ENCODE data around the gene FAIM2.
"Not testable (repeated sequence)": the region's sequence is repeated elsewhere in the genome, so short reads cannot be mapped to it uniquely, and the experiment has no call there.

Gene FAIM2

DNA sequence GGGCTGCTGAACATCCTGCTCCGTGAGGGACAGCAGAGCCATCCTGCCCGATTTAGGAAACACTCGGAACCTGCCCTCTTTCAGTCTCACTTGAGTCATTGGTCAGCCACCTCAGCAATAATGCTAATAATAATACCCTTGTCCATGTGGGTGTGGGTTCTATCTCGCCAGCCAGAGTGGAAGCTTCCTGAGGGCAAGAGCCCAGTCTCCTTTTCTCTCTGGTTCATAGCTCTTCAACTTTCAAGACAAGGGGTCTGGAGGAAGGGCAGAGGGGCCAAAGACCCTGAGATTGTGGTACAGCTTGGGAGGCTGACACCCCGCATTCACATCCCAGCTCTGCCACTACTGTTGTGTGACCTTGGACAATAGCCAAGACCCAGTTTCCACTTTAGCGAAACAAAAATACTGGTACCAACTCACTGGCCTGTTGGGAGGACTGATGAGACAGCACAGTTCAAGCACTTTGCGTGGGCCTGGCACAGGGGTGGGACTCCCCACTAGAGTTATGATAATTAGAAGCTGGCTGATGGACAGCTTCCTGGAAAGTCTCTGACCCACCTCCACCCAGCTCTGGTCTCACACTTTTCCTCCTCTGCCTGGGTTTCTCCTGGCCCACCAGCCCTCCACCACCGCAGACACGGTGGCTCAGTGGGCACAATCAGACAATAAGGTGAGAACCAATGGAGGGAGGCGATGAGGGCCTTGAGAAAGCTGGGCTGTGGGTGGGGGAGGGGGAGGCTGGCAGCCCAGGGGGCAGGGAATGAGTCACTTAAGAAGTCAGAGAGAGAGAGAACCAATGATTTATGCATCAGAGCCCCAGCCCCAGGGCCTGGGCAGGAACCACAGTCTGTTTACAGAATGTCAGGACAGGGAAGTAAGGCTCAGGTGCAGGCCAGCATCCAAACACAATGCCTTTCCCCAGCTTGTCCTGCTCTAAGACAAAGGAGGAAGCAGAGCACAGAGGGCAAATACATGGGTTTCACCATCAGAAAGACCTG is 9.6 kb downstream of the FAIM2 start:
- no peak for DNase-seq (ENCODE audit: low spot score)

DNA sequence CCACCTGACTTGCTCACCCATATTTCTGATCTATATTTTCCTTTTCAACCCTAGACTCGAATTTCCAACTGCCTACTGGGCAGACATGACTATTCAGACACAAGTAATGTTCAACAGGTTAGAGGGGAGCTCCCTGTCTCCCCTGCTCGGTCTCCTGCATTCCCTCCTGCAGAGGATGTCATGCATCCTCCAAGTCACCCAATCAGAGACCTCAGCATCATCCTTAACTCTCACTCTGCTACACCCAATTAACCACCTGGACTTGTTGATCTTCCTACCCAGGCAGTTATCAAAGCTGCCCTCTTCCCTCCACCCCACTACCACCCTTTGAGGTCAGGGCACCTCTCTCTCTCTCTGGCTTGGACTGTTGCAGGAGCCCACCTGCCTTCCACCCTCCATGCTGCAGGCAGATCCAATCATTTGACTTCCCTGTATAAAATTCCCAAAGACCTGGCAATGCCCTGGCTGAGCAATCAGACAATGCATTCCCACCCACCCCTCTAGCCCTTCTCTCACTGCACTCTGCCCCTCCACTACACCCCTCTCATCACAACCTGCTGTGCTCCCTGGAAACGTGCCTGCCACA is 10.9 kb downstream of the FAIM2 start:
- no peak for DNase-seq (ENCODE audit: low spot score)

DNA sequence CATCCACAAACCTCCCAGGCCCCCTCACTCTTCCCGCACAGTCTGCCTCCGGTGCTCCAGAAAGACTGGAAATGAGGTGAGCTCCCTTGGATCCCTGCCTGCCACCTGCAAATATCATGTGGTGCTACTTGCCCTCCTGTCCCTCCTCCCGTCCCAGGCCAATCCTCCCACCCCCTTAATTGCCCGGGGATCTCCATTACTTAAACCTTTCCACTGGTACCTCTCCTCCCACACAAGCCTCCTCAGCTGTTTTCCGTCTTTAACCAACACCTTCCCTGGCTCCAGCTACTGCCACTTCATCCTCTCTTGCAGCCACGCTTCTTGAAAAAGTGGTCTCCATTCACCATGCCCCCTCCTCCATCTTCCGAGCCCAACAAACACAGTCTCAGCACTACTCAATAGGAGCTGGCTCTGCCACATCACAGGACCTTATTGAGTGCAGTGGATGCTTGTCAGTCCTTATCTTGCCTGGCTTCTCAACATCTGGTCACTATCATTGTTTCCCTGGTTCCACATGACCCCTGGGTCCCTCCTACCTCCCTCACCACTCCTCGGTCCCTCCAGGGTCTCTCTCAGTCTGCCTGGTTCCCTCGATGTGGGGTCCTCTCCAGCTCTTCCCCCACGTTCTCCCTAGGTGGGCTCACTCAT is 11.5 kb downstream of the FAIM2 start:
- DNase-seq (ENCODE audit: low spot score): no peak

DNA sequence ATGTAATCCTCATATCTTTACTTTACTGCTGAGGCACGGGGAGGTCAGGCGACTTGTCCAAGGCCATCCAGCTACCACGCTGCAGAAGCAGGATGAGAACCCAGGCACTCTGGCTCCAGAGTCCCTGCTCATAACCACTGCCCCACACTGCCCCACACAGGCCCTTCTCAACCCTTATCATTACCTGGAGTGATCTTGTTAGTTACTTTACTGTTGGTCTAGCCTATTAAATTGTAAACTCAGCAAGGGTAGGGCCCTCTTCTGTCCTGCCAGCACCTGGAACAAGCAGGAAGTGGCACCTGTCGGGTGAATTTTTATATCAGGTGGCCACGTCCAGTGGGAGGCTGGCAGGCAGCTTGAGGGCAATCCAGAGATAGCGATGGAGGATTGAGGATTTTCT is 12.2 kb downstream of the FAIM2 start:
- DNase-seq (ENCODE audit: low spot score): no peak

DNA sequence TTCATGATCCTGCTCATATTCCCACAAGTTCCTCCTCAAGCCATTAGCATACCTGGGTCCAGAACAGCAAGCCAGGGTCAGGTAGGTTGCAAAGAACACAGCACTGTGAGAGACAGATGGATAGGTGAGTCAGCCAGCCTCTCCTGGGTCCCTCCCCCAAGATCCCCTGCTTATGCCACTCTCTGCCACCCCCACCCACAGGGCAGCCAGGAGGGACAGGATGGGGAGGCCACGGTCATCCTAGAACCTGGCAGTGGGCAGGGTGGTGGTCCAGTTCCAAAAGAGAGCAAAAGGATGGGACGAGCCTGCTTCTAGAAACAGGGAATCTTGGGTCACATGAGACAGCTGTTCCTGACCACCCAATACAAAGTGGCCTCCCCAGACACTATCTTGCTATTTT is 12.7 kb downstream of the FAIM2 start:
- DNase-seq (ENCODE audit: low spot score): no peak

DNA sequence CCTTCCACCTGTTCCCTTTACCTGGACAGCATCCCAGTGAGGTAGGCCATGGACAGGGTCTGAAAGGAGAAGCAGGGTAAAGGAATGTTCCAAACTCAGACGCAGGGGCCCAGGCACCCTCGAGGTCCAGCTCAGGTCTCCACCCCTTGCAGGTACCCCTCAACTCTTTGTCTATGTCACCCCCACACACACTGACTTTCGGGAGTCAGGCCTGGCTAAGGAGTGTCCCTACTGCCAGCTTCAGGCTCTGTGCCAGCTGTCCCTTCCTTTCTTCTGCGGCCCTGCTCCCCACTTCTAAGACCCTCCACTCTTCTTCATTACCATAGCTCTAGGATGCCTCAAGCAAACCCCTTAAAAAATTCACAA is 13.6 kb downstream of the FAIM2 start:
- no peak for DNase-seq (ENCODE audit: low spot score)

DNA sequence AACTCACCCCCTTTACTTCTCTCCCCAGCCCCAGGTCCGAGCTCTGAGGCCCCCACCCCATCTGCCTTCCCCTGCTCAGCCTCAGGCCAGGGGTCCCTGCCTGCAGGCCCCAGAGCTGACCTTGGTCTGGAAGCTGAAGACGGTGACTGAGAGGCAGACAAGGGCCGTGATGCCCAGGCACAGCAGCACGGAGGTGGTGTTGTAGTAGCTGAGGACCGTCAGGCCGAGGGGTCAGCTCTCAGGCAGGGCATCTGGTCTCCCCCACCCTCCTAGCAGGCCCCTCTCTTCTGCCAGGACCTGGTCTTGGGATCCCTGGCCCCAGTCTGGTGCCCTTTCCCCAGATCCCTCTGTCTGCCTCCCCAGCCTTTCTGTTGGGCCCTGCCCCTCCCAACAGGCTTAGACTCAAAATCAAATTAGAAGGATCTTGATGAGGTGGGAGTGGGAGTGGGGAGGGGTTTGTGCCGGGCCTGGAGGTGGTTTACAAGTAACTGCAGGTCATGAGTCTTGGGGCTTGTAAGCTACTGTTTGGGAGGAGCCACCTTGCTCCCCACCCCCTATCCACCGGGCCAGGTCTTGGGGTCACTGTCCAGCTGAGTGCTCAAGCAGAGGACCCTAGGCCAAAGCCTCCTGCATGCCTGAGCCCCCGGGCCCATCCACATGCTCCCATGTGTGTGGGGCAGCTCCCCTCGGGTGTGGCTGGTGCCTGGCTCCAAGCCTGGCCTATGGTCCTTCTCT is 14.2 kb downstream of the FAIM2 start:
- no peak for DNase-seq (ENCODE audit: low spot score)

DNA sequence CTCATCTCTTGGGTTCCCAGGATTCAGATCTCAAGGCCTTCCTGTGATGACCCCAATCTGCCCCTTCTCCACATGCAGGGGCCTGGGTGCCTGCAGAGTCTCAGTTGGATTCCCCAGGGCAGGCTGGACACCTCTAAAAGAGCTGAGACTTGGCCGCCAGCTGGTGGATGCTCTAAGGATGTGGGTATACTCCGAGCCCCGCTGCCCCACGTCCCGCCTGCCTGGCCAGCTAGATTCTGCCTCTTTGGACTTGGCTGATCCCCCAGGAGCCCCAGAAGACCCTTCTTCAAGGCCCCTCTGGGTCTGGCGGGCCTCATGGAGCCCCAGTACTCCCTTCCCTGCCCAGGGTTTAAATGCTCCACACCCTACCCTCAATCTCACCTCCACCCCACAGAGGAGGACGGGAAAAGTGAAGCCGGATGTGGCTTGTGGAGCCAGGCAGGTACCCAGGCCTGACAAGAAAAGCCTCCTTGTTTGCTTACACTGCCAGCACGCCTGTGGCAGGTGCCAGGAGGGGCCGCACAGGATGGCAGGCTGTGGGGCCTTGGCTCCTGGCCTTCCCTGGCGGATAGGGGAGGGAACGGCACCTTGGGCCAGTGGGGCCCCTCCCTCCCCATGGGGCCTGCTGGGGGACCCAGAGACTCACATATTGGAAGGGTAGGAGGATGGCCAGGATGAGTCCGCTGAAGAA is 15.1 kb downstream of the FAIM2 start:
- DNase-seq (ENCODE audit: low spot score): no peak

DNA sequence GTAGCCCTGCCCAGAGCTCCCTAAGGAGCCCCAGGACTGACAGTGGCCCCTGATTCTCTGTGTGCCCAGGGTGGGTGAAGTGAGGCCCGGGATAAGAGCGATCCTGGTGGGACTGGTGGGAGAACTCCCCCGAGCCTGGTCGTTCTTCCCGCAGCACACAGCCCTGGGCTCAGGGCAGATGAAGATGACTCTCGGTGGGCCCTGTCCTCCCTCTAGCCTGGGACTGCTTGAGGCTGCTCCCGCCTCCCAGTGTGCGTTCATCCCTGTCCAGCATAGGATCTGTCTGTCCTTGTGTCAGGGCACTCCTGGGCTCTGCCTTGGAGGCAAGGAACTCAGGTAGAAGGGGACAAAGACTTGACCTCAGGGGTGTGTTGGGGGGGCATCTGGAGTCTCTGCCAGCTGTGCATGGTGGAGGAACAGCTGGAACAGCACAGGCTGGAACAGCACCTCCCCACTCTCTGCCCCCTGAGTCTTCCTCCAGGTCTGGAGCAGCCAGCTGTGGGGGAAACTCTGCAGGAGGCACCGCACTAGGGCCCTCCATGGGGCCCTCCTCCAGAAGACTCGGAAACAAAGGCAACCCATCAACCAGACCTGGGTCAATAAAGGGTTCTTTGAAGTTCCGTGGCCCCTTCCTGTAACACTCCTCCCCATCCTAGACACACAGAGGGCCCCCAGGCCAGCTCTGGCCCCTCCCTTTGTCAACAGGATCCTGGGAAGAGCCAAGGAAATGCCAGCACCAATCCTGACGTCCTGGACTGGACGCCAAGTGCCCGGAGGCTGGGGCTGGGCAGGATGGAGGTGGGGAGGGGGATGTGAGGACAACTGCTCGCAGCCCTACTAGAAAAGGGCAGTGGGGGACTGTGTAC is 15.9 kb downstream of the FAIM2 start:
- no peak for DNase-seq (ENCODE audit: low spot score)

DNA sequence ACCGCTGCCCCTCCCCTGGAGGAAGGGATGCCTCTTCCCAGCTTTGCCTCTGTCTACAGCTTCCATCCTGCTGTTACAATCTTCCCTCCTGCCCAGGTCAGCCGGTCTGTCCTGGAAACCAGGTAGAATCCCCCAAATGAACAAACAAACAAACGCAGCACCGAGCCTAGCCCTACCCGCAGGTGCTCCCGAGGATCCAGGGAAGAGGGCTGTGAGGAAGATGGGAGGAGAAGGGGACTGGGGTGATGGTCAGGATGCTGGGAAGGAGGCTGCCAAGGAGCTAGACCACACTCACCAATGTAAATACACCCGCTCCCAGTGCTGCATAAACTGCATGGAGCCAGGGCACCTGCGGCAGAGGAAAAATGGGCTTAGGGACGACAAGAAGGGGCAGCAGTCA is 16.6 kb downstream of the FAIM2 start:
- DNase-seq (ENCODE audit: low spot score): no peak

DNA sequence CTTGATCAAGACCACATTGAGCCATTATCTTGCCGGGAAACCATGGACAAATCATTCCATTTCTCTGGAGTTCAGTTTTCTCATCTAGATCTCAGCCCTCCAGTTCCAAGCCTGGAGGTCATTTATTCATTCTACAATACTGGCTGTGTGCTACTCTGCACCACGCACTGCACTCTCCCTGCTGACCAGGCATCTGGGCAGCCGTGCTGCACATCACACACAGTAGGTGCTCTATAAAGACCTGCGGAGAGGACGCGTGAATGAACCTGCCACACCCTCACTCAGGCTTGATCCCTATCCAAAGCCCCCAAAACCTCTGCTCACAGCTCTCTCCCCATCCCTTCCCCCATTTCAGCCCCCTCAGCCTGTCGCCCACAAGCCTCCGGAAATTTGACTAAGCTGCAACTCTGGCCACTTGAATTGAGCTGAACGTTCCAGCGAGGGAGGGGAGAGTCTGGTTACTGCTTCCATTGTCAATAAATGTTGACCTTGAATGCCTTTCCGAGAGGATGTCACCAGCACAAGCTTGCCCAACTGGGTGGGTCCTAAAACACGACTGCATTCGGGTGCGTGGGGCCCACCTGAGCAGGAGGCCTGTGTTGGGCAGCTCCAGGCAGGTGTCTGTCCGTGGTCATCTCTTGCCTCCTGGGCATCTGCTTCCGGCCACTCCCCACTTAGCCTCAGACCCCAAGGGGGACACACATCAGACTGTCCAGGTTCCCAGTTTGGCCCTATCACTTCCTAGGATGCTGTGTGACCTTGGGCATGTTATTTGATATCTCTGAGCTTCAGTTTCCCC is 17.8 kb downstream of the FAIM2 start:
- no peak for DNase-seq (ENCODE audit: low spot score)

DNA sequence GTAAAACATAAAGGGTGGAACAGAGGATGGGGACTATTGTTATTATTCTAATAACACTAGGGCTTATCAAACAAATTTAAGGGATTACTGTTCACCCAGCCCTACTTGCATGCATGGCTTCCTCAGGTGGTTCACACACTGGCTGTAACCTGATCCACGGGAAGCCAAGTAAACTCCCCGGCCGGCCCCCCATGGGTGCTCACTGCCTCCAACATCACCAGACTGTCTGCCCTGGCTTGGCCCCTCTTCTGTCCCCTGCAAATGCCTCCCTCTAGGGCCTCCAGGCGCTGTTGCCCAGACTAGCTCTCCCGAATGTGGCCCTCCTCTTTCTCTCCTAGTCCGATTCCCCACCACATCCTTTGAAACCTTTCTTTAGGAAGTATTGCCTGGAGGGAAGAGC is 18.6 kb downstream of the FAIM2 start:
- DNase-seq (ENCODE audit: low spot score): no peak

DNA sequence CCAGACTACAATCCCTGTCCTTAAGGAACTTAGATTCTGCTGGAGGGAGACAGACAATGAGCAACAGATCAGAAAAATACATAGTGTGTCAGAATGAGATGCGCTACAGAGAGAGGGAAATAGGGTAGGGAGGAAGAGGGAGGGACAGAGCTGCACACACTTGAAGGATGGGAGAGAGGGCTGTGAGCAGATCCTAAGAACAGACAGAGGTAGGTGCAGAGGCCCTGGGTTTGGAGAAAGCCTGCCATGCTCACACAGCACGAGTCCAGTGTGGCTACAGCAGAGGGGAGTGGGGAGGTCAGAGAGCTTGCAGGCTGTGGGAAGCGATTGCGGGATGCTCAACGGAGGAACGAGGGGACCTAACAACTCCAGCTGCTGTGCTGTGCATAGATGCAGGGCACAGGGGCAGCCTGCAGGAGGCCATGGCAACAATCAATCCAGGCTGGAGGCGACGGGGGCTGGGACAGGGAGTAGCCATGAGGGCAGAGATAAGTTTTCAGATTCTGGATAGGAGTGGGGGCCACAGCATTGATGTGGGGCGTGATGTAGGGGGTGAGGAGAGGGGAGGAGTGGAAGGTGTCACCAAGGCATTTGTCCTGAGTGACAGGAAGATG is 20.7 kb downstream of the FAIM2 start:
- no peak for DNase-seq (ENCODE audit: low spot score)

DNA sequence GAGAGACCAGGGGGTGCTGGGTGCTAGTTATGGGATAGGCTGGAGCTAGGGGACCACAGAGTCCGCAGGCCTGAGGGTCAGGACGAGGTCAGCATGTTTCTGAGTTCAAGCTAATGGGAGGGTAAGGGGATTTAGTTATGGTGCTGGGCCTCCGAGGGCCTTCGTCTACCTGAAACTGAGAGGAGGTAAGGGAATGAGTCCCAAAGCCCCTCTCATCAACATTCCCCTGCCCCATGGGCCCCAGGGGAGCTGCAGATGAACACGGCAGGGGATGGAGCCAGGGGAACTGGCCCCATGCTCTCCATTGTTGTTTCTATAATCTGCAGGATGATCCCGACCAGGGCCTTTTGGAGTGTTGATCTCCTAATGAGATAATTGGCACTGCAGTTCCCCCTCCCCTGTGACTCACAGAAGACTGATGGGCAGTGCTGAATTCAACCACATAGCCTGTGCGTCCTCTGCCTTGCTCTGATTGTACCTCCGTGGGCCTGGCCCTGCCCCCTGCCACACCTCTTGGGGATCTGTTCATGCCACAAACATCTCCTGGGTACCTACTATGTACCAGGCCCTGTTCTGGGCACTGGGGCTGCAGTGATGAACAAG is 21.4 kb downstream of the FAIM2 start:
- no peak for DNase-seq (ENCODE audit: low spot score)

DNA sequence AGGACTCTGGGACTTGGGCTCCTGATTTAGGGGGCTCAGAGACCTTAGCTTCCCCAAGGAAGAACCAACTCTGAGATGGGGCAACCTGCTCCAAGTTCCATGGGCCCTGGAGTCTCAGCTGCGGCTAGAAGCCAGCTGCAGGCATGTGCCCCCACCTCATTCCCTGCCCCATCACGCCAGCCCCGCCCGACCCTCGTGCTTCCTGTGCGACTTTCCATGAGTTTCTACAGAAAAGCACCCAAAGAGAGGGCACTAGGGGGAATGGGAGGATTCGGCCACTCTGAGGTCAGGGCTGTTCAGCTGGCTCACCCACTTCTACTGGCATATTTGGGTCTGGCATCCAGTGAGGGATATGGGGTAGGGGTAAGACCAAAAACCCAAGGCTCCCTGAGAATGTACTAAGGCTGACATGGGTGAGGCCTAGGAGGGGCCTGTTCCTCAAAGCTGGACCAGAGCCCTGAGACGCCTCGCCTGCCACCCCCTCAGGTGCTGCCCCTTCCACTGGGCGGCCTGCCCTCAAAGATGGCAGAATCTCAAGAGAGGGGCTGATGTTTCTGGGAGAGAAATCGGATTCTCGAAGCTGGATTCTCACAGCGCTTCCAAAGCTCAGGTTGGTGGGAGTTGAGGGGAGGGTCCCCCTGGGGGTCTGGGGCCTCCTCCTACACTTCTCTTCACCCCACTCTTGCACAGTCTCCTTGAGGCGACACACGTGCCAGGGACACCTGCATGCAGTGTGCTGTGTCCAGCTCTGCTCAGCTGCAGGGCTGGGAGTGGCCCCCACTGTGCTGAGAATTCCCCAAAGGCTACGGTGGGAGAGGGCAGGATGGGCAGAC is 22.1 kb downstream of the FAIM2 start:
- DNase-seq (ENCODE audit: low spot score): no peak

DNA sequence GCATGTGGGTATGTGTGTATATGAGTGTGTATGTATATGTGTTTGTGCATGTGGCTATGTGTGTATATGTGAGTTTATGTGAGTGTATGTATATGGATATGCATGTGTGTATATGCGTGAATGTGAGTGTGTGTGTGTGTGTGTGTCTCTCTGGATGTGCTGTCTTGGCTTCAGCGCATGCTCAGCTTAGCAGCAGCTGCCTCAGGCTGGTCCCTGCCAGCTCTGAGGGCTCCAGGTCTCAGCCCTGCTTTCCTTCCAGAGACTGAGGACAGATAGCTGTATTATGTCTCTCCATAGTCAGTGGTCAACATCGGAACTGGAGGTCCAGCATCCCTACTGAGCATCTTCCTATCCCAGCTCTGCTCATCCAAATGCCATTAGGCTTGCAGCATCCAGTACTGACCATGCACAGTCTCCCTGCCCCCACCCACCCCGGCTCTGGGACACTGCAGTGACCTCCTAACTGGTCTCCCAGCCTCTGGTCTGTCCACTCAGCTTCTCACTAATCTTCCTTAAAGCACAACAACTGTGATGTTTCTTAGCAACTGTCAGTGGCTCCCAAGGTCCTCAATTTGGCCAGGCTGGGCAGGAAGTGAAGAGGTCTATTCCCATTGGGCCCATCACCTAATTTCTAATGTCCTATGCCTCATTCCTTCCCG is 22.8 kb downstream of the FAIM2 start:
- no peak for DNase-seq (ENCODE audit: low spot score)

DNA sequence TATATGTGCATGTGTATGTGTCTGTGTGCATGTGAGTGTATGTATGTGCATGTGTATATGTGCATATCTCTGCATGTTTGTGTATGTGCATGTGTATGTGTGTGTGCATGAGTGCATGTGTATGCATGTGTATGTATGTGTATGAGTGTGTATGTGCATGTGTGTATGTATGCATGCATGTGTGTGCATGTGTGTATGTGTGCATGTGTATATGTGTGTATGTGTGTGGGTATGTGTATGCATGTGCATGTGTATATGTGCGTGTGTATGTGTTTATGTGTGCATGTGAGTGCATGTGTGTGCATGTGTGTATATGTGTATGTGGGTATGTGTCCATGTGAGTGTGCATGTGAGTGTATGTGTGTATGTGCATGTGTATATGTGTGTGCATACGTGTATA is 24.6 kb downstream of the FAIM2 start:
- not testable (repeated sequence) for DNase-seq (ENCODE audit: low spot score)

DNA sequence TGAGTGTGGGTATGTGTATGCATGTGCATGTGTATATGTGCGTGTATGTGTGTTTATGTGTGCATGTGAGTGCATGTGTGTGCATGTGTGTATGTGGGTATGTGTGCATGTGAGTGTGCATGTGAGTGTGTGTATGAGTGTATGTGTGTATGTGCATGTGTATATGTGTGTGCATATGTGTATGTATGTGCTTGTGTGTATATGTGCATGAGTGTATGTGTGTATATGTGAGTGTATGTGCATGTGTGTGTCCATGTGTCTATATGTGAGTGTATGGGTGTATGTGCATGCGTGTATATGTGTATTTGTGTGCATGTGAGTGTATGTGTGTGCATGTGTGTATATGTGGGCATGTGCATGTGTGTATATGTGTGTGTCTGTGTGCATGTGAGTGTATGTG is 25.7 kb downstream of the FAIM2 start:
- DNase-seq (ENCODE audit: low spot score): no peak
